BLaER1 (cell line): ENCODE data around the gene ATP5PD.
A peak's percentile ranks its signal among the peaks of the same experiment; 100 is the strongest.
"Not testable (repeated sequence)": the region's sequence is repeated elsewhere in the genome, so short reads cannot be mapped to it uniquely, and the experiment has no call there.

Source experiments
- H3K27ac ChIP-seq: shearing (Covaris generic); formaldehyde crosslinking; 2 replicates; pipeline ENCODE4 v1.8.1; 2022
- H3K27me3 ChIP-seq: shearing (Covaris generic); formaldehyde crosslinking; 2 replicates; pipeline ENCODE4 v1.8.1; 2022
- H3K36me3 ChIP-seq: shearing (Covaris generic); formaldehyde crosslinking; 2 replicates; pipeline ENCODE4 v1.8.1; 2022
- H3K4me1 ChIP-seq: shearing (Covaris generic); formaldehyde crosslinking; 2 replicates; pipeline ENCODE4 v1.8.1; 2022
- H3K4me2 ChIP-seq: shearing (Covaris generic); formaldehyde crosslinking; 2 replicates; pipeline ENCODE4 v1.8.1; 2022
- H3K4me3 ChIP-seq: shearing (Covaris generic); formaldehyde crosslinking; 2 replicates; pipeline ENCODE4 v1.8.1; 2022
- H3K9ac ChIP-seq: shearing (Covaris generic); formaldehyde crosslinking; 2 replicates; pipeline ENCODE4 v1.8.1; 2022
- H3K9me3 ChIP-seq: shearing (Covaris generic); formaldehyde crosslinking; 2 replicates; pipeline ENCODE4 v1.8.1; 2022
- H4K20me1 ChIP-seq: shearing (Covaris generic); formaldehyde crosslinking; 2 replicates; pipeline ENCODE4 v1.8.1; 2022
- Cebpa-rat ChIP-seq: shearing (Covaris generic); IDR thresholded peaks from 2 replicates; pipeline ENCODE4 v1.8.1; 2022

Gene ATP5PD

DNA sequence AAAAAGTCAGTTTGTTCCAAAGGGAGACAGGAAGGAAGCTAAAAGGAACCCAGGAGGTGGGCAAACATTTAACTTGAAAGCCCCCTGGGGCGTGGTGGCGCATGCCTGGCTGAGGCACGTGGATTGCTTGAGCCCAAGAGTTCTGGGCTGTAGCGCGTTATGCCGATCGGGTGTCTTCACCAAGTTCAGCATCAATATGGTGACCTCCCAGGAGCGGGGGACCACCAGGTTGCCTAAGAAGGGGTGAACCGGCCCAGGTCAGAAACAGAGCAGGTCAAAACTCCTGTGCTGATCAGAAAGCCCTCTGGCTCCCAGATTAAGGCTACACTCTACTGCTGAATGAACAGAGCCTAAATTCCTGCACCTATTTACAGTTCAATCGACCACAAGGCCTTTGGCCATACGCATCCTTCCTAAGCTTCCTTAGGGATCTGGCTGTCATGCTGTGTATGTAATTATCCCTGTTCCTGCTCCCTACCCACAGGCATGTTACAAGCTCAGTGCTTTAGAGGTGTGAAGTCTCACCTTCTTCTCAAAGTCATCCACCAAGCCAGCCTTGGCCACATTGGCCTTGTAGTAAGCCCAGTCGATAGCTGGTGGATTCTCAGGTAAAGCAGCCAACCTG lies 5.0 kb downstream of the ATP5PD start:
- Histone ChIP-seq H3K4me1 (peaks cover 10% of the 10 kb centered on the region), H3K9ac (no peak overlapping the region), H3K4me3 (no peak overlapping the region), H4K20me1 (peaks cover 13% of the 10 kb centered on the region; the same call in 1 of the 2 replicates), H3K27ac (no peak overlapping the region), H3K4me2 (no peak overlapping the region), H3K27me3 (no peaks in the 10 kb centered on the region), H3K36me3 (peaks cover 53% of the 10 kb centered on the region), H3K9me3 (no peaks in the 10 kb centered on the region)
- TF ChIP-seq Cebpa-rat: no peak

DNA sequence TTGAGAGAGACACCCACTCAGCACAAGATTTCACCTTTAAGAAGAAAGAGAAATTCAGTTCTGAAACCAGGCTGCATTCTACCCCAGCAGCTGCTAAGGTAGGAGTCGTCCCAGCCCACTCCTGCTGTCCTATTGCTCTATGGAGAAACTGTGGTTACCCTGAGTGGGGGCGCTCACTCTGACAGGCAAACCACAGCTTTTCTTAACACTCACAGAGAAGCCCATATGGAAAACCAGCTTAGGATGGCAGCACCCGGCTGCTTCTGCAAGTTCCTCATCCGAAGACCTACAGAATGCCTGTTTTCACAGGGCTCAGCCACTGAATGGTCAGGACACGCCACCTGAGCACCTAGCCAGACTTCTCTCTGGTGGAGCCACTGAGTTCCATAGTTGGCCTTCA lies 7.5 kb downstream of the ATP5PD start:
- Histone ChIP-seq H3K4me2 (no peak overlapping the region), H3K27ac (no peak overlapping the region), H4K20me1 (peaks cover 8% of the 10 kb centered on the region; the same call in 1 of the 2 replicates), H3K4me3 (no peak overlapping the region), H3K4me1 (peaks cover 16% of the 10 kb centered on the region; the same call in 1 of the 2 replicates), H3K36me3 (peaks cover 55% of the 10 kb centered on the region), H3K27me3 (peaks cover 16% of the 10 kb centered on the region), H3K9me3 (no peaks in the 10 kb centered on the region), H3K9ac (no peak overlapping the region)
- TF ChIP-seq Cebpa-rat: no peak

DNA sequence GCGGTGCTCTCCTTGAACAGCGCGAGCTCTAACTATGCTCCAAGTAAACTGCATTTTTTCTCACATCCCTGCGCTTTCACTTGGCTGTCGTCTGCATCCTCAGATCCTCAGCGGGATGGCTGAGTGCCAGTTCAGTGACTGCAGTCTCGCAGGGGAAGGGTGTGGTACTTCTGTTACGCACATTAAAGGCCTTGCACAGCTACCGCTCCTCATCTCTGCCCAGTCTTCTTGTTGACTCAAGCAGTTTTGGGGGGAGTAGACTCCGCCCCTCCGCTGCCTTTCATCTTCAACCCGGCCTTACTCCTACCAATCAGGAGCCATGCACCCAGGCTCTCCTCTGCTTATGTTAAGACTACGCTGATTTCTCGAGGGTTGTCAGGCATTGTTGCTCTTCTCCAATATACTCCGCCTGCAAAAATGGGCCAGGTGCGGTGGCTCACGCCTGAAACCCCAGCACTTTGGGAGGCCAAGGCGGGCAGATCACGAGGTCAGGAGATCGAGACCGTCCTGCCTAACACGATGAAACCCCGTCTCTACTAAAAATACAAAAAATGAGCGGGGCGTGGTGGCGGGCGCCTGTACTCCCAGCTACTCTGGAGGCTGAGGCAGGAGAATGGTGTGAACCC lies 10.0 kb downstream of the ATP5PD start:
- no peak overlapping the region for H3K4me3 ChIP-seq
- H3K9me3 ChIP-seq: no peaks in the 10 kb centered on the region
- H4K20me1 ChIP-seq: no peaks in the 10 kb centered on the region
- TF ChIP-seq Cebpa-rat: no peak
- H3K4me1 ChIP-seq: peaks cover 39% of the 10 kb centered on the region
- peaks cover 46% of the 10 kb centered on the region for H3K36me3 ChIP-seq
- H3K9ac ChIP-seq: no peak overlapping the region
- no peak overlapping the region for H3K27ac ChIP-seq
- no peak overlapping the region for H3K4me2 ChIP-seq
- peaks cover 39% of the 10 kb centered on the region for H3K27me3 ChIP-seq

DNA sequence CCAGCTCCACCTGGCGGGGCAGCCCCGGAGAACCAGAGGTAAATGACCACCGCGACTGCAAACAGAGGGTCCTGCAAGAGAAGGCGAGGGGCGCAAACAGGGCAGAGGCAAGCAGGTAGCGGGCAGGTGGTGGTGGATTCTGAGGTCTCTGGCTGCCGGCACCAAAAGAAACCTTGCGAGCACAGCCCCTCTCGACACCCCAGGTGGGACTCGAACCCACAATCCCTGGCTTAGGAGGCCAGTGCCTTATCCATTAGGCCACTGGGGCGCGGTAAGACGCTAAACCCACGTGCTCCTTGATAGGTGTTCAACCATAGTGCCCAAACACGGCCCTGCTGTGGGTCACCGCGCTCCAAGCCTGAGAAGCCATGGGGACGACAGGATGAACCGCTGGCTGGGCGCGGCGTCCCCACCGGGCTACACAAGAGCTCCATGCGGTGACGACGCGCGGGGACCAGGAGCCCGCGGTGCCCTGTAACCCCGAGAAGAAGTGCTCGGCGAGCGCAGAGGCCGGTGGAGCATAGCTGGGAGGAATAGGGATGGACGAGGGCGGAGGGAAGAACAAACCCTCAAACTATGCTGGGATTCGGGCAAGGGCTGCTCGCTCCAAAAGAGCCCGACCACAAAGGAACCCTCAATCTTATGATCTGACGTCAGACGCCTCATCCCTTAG lies 12.4 kb downstream of the ATP5PD start:
- TF ChIP-seq Cebpa-rat: no peak
- peak overlapping the region; percentile 79 for H3K4me2 ChIP-seq

DNA sequence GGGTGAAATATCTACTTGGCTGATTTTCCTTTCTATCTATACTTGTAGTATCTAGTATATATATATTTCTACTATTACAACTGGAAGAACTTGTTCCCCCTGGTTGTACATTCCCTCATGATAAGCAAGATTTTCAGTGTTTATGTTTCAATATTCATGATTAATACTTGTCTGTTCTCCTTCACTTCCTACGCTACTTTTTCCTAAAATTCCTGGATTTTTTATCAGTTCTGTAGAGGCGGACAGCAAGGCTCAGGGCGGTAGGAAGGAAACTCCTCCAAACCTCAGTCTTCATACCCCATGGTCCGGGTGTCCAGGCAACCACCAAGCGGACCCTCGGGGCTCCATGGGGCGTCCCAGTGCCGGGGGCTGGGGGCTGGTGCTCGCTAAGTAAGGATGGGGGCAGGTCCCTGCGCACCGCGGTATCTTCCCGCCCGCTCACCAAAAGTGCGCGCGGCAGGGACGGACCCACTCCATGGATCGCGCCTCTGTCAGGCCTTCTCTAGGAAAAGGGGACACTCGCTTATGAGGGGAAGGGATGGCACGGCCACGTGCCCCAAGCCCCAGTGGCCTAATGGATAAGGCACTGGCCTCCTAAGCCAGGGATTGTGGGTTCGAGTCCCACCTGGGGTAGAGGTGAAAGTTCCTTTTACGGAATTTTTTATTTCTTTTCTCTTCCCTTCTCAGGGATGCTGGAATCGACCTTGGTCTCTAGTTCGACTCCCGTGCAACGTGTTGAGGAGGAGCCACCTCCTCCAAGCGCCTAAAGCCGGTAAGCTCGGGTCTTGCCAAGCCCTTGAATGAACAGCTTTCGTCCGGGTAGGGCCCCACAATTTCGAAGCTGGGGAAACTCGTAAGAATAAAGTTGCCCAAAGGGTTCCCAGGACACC lies 13.2 kb downstream of the ATP5PD start:
- TF ChIP-seq Cebpa-rat: no peak
- H3K9ac ChIP-seq: peak overlapping the region; percentile 89
- peaks cover 14% of the 10 kb centered on the region for H3K36me3 ChIP-seq
- peak overlapping the region; percentile 79 for H3K4me2 ChIP-seq
- peak overlapping the region; percentile 75 for H3K4me3 ChIP-seq
- no peaks in the 10 kb centered on the region for H4K20me1 ChIP-seq
- peak overlapping the region; percentile 87 for H3K27ac ChIP-seq
- H3K9me3 ChIP-seq: peaks cover 29% of the 10 kb centered on the region
- H3K27me3 ChIP-seq: peaks cover 39% of the 10 kb centered on the region
- H3K4me1 ChIP-seq: peaks cover 39% of the 10 kb centered on the region

More for the DNA sequence above, 12.4 kb downstream of the ATP5PD start:
- Histone ChIP-seq H3K9ac (peak overlapping the region; percentile 89), H3K27me3 (peaks cover 39% of the 10 kb centered on the region), H3K4me3 (peak overlapping the region; percentile 75), H4K20me1 (no peaks in the 10 kb centered on the region), H3K4me1 (peaks cover 39% of the 10 kb centered on the region), H3K27ac (peak overlapping the region; percentile 87), H3K36me3 (peaks cover 22% of the 10 kb centered on the region), H3K9me3 (peaks cover 22% of the 10 kb centered on the region)

DNA sequence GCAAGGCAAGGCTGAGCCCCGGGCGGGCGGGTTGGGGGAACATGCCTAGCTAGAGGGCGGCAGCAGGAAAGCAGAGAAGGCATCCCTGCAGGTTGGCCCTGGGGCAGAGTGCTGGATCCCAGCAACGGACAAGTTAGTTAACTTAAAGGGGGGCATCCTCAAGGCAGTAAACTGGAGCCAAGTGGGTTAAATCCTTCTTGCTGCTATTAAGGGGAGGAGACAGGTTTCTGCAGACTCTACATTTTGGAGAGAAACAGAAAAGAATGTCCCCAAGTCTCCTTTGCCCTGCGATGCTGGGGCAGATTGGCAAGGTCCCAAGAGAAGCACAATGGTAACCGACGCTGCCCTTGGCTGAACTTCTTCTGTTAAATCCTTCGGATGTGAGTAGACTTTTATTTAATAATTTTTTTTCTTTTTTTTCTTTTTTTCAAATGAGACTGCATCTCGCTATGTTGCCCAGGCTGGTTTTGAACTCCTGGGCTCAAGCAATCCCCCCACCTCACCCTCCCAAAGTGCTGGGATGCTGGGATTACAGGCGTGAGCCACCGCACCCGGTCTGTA lies 14.0 kb downstream of the ATP5PD start:
- H3K9ac ChIP-seq: no peak overlapping the region
- H3K9me3 ChIP-seq: peaks cover 37% of the 10 kb centered on the region
- TF ChIP-seq Cebpa-rat: no peak
- no peaks in the 10 kb centered on the region for H4K20me1 ChIP-seq
- peaks cover 39% of the 10 kb centered on the region for H3K27me3 ChIP-seq
- peak overlapping the region; percentile 75 for H3K4me3 ChIP-seq
- peak overlapping the region; percentile 79 for H3K4me2 ChIP-seq
- no peak overlapping the region for H3K27ac ChIP-seq
- peaks cover 39% of the 10 kb centered on the region for H3K4me1 ChIP-seq
- H3K36me3 ChIP-seq: peaks cover 7% of the 10 kb centered on the region

DNA sequence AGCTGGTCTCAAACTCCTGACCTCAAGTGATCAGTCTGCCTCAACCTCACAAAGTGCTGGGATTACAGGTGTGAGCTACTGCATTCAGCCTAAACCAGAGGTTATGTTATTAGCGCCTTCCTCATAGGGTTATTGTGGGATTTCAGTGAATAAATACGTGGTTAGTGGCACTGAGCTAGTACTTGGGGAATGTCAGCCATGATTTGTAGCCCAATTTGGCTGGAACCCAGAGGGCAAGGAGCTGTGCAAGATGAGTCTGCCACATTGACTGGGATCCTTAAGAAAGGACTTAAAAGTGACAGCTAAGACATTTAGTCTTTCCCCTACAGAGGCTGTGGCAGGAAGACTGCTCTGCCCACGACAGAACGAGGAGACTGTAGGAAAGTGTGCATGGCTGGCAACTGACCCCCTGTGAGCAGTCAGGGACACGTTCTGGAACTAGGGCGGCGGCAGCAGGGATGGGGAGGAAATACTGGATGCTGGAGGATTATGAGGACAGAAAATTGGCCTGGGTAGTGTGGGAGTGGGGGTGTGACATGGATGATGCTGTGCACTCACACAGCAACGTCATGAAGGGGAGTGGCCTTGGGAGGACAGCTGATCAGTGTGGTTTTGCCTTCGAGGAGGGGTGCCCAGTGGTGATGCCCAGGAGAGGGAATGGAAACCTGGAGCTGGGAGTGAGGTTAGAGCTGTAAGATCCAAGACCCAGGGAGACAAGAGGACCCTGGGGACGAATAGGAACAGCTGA lies 14.6 kb downstream of the ATP5PD start:
- TF ChIP-seq Cebpa-rat: no peak
- Histone ChIP-seq H3K27me3 (peaks cover 39% of the 10 kb centered on the region), H3K4me1 (peaks cover 39% of the 10 kb centered on the region), H3K9ac (no peak overlapping the region), H3K36me3 (peaks cover 6% of the 10 kb centered on the region), H3K9me3 (peaks cover 43% of the 10 kb centered on the region), H3K4me3 (no peak overlapping the region), H4K20me1 (no peaks in the 10 kb centered on the region), H3K27ac (no peak overlapping the region), H3K4me2 (0 out of 2 replicates have a peak overlapping the region, but pooled peaks have one; percentile 32)

DNA sequence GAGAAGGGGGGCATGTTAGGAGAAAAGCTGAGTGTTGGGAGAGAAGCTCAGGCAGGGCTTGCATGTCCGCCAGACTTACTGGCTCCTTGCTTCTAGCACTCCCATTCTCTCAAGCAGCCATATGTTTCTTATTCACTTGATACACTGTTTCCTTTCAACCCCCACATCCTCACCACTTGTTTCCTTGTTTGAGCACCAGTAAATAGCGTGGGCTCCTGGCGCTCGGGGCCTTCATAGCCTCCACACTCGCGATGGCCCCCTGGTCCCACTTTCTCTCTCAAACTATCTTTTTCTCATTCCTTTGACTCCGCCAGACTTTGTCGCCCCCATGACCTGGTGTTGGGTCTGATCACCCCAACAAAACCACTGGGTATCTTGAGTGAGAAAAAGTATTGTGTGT lies 16.6 kb downstream of the ATP5PD start:
- Histone ChIP-seq H3K4me1 (peaks cover 41% of the 10 kb centered on the region), H3K36me3 (no peaks in the 10 kb centered on the region), H4K20me1 (no peaks in the 10 kb centered on the region), H3K9me3 (peaks cover 57% of the 10 kb centered on the region), H3K27me3 (peaks cover 33% of the 10 kb centered on the region), H3K9ac (no peak overlapping the region), H3K4me2 (no peak overlapping the region), H3K27ac (no peak overlapping the region), H3K4me3 (no peak overlapping the region)
- TF ChIP-seq Cebpa-rat: no peak

DNA sequence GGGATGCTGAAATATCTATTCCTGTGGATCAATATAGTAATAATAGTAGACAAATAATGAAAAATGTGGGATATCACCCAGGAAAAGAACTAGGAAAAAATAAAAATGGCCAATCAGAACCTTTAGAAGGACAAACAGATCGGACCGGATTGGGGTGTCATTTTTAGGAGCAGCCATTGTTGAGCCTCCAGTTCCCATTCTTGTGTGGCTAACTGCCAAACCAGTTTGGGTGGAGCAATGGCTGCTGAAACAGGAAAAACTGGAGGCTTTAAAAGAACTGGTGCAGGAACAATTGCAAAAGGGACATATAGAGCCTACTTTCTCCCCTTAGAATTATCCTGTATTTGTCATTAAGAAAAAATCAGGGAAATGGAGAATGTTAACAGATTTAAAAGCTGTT lies 20.1 kb downstream of the ATP5PD start:
- not testable (repeated sequence) for H3K9ac ChIP-seq, H4K20me1 ChIP-seq, H3K27me3 ChIP-seq, H3K27ac ChIP-seq, H3K4me2 ChIP-seq, H3K4me3 ChIP-seq
- peaks cover 26% of the 10 kb centered on the region for H3K4me1 ChIP-seq
- H3K36me3 ChIP-seq: peaks cover 28% of the 10 kb centered on the region
- H3K9me3 ChIP-seq: peaks cover 91% of the 10 kb centered on the region

DNA sequence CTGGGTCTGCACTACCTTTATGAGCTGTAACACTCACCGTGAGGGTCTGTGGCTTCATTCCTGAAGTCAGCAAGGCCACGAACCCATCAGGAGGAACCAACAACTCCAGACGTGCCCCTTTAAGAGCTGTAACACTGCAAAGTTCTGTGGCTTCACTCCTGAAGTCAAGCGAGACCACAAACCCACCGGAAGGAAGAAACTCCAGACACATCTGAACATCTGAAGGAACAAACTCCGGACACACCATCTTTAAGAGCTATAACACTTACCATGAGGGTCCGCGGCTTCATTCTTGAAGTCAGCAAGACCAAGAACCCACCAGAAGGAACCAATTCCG lies 21.4 kb downstream of the ATP5PD start:
- not testable (repeated sequence) for H3K9ac ChIP-seq, H3K27me3 ChIP-seq, H4K20me1 ChIP-seq, H3K27ac ChIP-seq
- Histone ChIP-seq H3K9me3 (peaks cover 80% of the 10 kb centered on the region), H3K36me3 (peaks cover 41% of the 10 kb centered on the region), H3K4me3 (peak overlapping the region; percentile 42; the same call in 1 of the 2 replicates), H3K4me1 (peaks cover 26% of the 10 kb centered on the region), H3K4me2 (peak overlapping the region; percentile 78)
